GM23338 (cell line): Measurements from ENCODE around the gene RXRA. TPM values are rescaled to one million over a fixed set of nuclear protein-coding genes. Genes with fewer than 3 reads are reported as not detected.

Source experiments
- ATAC-seq: fragments of 200-7000 bp; cut with Tn5 transposase; 3 replicates; pipeline ENCODE4 v1.9.1; 2020
- DNase-seq: peaks from one replicate; pipeline ENCODE4 v3.0.0-alpha.2; 2015; ENCODE audit warnings: low spot score
- H2AFZ ChIP-seq: fragments of 200-600 bp; sonication (generic); 2 replicates; pipeline ENCODE4 v1.8.0; 2016; ENCODE audit warnings: antibody characterized with exemption, mild to moderate bottlenecking, moderate library complexity
- H3F3A ChIP-seq: fragments of 200-600 bp; sonication (generic); replicated peaks from 2 replicates; pipeline ENCODE4 v1.8.0; 2017; ENCODE audit warnings: antibody characterized with exemption, mixed run types, low read depth
- H3K27ac ChIP-seq: fragments of 200-600 bp; sonication (generic); 2 replicates; pipeline ENCODE4 v1.6.1; 2016; ENCODE audit warnings: low read depth
- H3K27me3 ChIP-seq: fragments of 200-600 bp; sonication (generic); 2 replicates; pipeline ENCODE4 v1.8.0; 2016; ENCODE audit warnings: mild to moderate bottlenecking, mixed run types, moderate library complexity; ENCODE audit not compliant: insufficient read depth
- H3K36me3 ChIP-seq: fragments of 200-600 bp; sonication (generic); 2 replicates; pipeline ENCODE4 v1.8.0; 2016; ENCODE audit warnings: mild to moderate bottlenecking; ENCODE audit not compliant: insufficient read depth
- H3K4me1 ChIP-seq: fragments of 200-600 bp; sonication (generic); 2 replicates; pipeline ENCODE4 v1.8.0; 2016; ENCODE audit warnings: mild to moderate bottlenecking, moderate library complexity; ENCODE audit not compliant: insufficient read depth
- H3K4me2 ChIP-seq: fragments of 200-600 bp; sonication (generic); 2 replicates; pipeline ENCODE4 v1.7.1; 2017; ENCODE audit warnings: mixed run types
- H3K4me3 ChIP-seq: fragments of 200-600 bp; sonication (generic); 2 replicates; pipeline ENCODE4 v1.6.1; 2016; ENCODE audit warnings: mixed run types
- H3K79me2 ChIP-seq: fragments of 200-600 bp; sonication (generic); replicated peaks from 2 replicates; pipeline ENCODE4 v1.8.0; 2017; ENCODE audit warnings: mild to moderate bottlenecking; ENCODE audit not compliant: insufficient read depth
- H3K9me2 ChIP-seq: fragments of 200-600 bp; sonication (generic); 2 replicates; pipeline ENCODE4 v1.8.0; 2017; ENCODE audit not compliant: insufficient read depth
- H4K20me1 ChIP-seq: fragments of 200-600 bp; sonication (generic); replicated peaks from 2 replicates; pipeline ENCODE4 v1.8.0; 2017; ENCODE audit warnings: mild to moderate bottlenecking; ENCODE audit not compliant: insufficient read depth
- H3K27ac Mint-ChIP-seq: 2 replicates; pipeline ENCODE4 v1.8.0; 2020; ENCODE audit warnings: inconsistent platforms, mild to moderate bottlenecking, moderate library complexity, mixed read lengths
- H3K27me3 Mint-ChIP-seq: 3 replicates; pipeline ENCODE4 v1.8.0; 2022; ENCODE audit warnings: low read depth, mild to moderate bottlenecking, moderate library complexity, mixed read lengths, inconsistent platforms; ENCODE audit not compliant: insufficient read depth, poor library complexity
- H3K36me3 Mint-ChIP-seq: 3 replicates; pipeline ENCODE4 v1.8.0; 2021; ENCODE audit warnings: low read depth, mild to moderate bottlenecking, inconsistent platforms, moderate library complexity, mixed read lengths
- H3K4me1 Mint-ChIP-seq: 3 replicates; pipeline ENCODE4 v1.8.0; 2020; ENCODE audit warnings: mild to moderate bottlenecking, inconsistent platforms, mixed read lengths
- H3K4me3 Mint-ChIP-seq: 3 replicates; pipeline ENCODE4 v1.8.0; 2021; ENCODE audit warnings: moderate library complexity, mild to moderate bottlenecking, inconsistent platforms, mixed read lengths
- H3K9me3 Mint-ChIP-seq: 3 replicates; pipeline ENCODE4 v1.8.0; 2020; ENCODE audit warnings: moderate library complexity, mild to moderate bottlenecking, inconsistent platforms, mixed read lengths
- CREB1 ChIP-seq: fragments of 250-450 bp; sonication (Bioruptor Pico); IDR thresholded peaks from 2 replicates; pipeline ENCODE4 v1.5.0; 2020; ENCODE audit warnings: low read depth, mild to moderate bottlenecking, moderate library complexity
- JUNB ChIP-seq: IDR thresholded peaks from one replicate; pipeline ENCODE4 v1.6.1; 2016; ENCODE audit warnings: antibody characterized with exemption; ENCODE audit not compliant: unreplicated experiment
- NANOG ChIP-seq: IDR thresholded peaks from 2 replicates; pipeline ENCODE4 v1.6.1; 2016; ENCODE audit warnings: antibody characterized with exemption, borderline replicate concordance
- POLR2AphosphoS5 ChIP-seq: IDR thresholded peaks from 2 replicates; pipeline ENCODE4 v1.6.1; 2016; ENCODE audit warnings: antibody characterized with exemption, low read depth
- STAT1 ChIP-seq: IDR thresholded peaks from one replicate; pipeline ENCODE4 v1.6.1; 2016; ENCODE audit warnings: antibody characterized with exemption; ENCODE audit not compliant: unreplicated experiment
- ZNF114 ChIP-seq: fragments of 250-450 bp; sonication (Bioruptor Pico); IDR thresholded peaks from 2 replicates; pipeline ENCODE4 v1.5.0; 2020; ENCODE audit warnings: mild to moderate bottlenecking, moderate library complexity
- ZNF331 ChIP-seq: fragments of 250-450 bp; sonication (Bioruptor Pico); IDR thresholded peaks from 2 replicates; pipeline ENCODE4 v1.5.0; 2020; ENCODE audit warnings: low read depth, mild to moderate bottlenecking, moderate library complexity
- polyA plus RNA-seq: library from polyadenylated mRNA; unstranded; fragments of >200 nt; fragmentation: Nextera tagmentation; extraction: Ambion mirVana; gene quantifications from 2 replicates; pipeline ENCODE4 v1.2.1, GENCODE V29; 2016
- total RNA-seq: library from RNA; depleted of rRNA; stranded (reverse); fragments of >200 nt; shearing (Covaris generic); gene quantifications from 2 replicates; pipeline ENCODE4 v1.2.3, GENCODE V29; 2014
- TF ChIP-seq, protein P1 (sequence below): fragments of 250-450 bp; sonication (Bioruptor Pico); IDR thresholded peaks from 2 replicates; pipeline ENCODE4 v1.5.0; 2020; ENCODE audit warnings: mild to moderate bottlenecking, moderate library complexity
- TF ChIP-seq, protein P2 (sequence below): IDR thresholded peaks from one replicate; pipeline ENCODE4 v1.6.1; 2018; ENCODE audit warnings: antibody characterized with exemption; ENCODE audit not compliant: unreplicated experiment
- TF ChIP-seq, protein P3 (sequence below): IDR thresholded peaks from 2 replicates; pipeline ENCODE4 v1.6.1; 2016; ENCODE audit warnings: antibody characterized with exemption
- TF ChIP-seq, protein P4 (sequence below), 2 experiments: fragments of 200-600 bp in 1 of 2; sonication (generic) in 1 of 2; conservative IDR thresholded peaks; 2 replicates each; pipeline versions ENCODE4 v1.5.1 to v1.6.1; 2016 to 2017; ENCODE audit warnings: antibody characterized with exemption in 2 of 2, low read depth in 2 of 2, mild to moderate bottlenecking in 2 of 2, moderate library complexity in 1 of 2

Gene RXRA
- total and polyA plus RNA-seq, 2 experiments from 2014 or later: 4.9 to 17.9 TPM

DNA sequence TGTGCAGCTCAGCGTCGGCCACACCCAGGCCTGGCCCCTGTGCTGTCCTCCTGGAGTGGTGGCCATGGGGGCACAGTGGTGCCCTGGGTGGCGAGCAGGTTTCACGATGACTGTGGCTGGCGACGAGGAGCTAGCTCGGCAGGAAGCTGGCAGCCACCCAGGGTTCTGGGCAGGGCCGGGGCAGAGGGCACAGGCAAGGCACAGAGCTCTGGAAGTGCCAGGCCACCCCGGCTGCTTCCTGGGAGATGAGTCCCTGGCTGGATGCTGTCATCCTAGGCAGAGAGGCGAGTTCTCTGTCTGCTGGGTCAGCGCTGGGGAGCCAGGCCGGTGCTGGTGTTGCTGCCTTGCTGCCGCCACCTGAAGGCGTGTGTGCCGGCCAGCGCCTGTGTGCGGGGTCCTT lies 51.7 kb downstream of the RXRA start:
- peaks cover 69% of the 10 kb centered on the region for H3K79me2 ChIP-seq
- Mint-ChIP-seq H3K9me3 (no peaks in the 10 kb centered on the region), H3K36me3 (no peaks in the 10 kb centered on the region)

More for the DNA sequence above, 51.7 kb downstream of the RXRA start:
- Histone ChIP-seq H2AFZ (no peak overlapping the region), H3K27me3 (no peaks in the 10 kb centered on the region), H3K27ac (no peak overlapping the region), H3K4me2 (no peak overlapping the region), H3K4me3 (no peak overlapping the region), H3K36me3 (no peaks in the 10 kb centered on the region), H3F3A (no peaks in the 10 kb centered on the region), H3K9me2 (no peaks in the 10 kb centered on the region), H3K4me1 (no peaks in the 10 kb centered on the region), H4K20me1 (no peaks in the 10 kb centered on the region; the same call in 1 of the 2 replicates)
- peaks cover 6% of the 10 kb centered on the region for H3K27me3 Mint-ChIP-seq
- H3K4me1 Mint-ChIP-seq: peaks cover 23% of the 10 kb centered on the region
- no peak overlapping the region for H3K27ac Mint-ChIP-seq
- TF ChIP-seq NANOG (no peak), JUNB (no peak), ZNF331 (CRISPR knock-in tag) (no peak), POLR2AphosphoS5 (no peak), CREB1 (CRISPR knock-in tag) (no peak), STAT1 (no peak), ZNF114 (no peak)
- TF ChIP-seq, protein P1, sequence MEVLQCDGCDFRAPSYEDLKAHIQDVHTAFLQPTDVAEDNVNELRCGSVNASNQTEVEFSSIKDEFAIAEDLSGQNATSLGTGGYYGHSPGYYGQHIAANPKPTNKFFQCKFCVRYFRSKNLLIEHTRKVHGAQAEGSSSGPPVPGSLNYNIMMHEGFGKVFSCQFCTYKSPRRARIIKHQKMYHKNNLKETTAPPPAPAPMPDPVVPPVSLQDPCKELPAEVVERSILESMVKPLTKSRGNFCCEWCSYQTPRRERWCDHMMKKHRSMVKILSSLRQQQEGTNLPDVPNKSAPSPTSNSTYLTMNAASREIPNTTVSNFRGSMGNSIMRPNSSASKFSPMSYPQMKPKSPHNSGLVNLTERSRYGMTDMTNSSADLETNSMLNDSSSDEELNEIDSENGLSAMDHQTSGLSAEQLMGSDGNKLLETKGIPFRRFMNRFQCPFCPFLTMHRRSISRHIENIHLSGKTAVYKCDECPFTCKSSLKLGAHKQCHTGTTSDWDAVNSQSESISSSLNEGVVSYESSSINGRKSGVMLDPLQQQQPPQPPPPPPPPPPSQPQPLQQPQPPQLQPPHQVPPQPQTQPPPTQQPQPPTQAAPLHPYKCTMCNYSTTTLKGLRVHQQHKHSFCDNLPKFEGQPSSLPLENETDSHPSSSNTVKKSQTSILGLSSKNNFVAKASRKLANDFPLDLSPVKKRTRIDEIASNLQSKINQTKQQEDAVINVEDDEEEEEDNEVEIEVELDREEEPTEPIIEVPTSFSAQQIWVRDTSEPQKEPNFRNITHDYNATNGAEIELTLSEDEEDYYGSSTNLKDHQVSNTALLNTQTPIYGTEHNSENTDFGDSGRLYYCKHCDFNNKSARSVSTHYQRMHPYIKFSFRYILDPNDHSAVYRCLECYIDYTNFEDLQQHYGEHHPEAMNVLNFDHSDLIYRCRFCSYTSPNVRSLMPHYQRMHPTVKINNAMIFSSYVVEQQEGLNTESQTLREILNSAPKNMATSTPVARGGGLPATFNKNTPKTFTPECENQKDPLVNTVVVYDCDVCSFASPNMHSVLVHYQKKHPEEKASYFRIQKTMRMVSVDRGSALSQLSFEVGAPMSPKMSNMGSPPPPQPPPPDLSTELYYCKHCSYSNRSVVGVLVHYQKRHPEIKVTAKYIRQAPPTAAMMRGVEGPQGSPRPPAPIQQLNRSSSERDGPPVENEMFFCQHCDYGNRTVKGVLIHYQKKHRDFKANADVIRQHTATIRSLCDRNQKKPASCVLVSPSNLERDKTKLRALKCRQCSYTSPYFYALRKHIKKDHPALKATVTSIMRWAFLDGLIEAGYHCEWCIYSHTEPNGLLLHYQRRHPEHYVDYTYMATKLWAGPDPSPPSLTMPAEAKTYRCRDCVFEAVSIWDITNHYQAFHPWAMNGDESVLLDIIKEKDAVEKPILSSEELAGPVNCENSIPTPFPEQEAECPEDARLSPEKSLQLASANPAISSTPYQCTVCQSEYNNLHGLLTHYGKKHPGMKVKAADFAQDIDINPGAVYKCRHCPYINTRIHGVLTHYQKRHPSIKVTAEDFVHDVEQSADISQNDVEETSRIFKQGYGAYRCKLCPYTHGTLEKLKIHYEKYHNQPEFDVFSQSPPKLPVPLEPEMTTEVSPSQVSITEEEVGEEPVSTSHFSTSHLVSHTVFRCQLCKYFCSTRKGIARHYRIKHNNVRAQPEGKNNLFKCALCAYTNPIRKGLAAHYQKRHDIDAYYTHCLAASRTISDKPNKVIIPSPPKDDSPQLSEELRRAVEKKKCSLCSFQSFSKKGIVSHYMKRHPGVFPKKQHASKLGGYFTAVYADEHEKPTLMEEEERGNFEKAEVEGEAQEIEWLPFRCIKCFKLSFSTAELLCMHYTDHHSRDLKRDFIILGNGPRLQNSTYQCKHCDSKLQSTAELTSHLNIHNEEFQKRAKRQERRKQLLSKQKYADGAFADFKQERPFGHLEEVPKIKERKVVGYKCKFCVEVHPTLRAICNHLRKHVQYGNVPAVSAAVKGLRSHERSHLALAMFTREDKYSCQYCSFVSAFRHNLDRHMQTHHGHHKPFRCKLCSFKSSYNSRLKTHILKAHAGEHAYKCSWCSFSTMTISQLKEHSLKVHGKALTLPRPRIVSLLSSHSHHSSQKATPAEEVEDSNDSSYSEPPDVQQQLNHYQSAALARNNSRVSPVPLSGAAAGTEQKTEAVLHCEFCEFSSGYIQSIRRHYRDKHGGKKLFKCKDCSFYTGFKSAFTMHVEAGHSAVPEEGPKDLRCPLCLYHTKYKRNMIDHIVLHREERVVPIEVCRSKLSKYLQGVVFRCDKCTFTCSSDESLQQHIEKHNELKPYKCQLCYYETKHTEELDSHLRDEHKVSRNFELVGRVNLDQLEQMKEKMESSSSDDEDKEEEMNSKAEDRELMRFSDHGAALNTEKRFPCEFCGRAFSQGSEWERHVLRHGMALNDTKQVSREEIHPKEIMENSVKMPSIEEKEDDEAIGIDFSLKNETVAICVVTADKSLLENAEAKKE: no peak
- TF ChIP-seq, protein P2, sequence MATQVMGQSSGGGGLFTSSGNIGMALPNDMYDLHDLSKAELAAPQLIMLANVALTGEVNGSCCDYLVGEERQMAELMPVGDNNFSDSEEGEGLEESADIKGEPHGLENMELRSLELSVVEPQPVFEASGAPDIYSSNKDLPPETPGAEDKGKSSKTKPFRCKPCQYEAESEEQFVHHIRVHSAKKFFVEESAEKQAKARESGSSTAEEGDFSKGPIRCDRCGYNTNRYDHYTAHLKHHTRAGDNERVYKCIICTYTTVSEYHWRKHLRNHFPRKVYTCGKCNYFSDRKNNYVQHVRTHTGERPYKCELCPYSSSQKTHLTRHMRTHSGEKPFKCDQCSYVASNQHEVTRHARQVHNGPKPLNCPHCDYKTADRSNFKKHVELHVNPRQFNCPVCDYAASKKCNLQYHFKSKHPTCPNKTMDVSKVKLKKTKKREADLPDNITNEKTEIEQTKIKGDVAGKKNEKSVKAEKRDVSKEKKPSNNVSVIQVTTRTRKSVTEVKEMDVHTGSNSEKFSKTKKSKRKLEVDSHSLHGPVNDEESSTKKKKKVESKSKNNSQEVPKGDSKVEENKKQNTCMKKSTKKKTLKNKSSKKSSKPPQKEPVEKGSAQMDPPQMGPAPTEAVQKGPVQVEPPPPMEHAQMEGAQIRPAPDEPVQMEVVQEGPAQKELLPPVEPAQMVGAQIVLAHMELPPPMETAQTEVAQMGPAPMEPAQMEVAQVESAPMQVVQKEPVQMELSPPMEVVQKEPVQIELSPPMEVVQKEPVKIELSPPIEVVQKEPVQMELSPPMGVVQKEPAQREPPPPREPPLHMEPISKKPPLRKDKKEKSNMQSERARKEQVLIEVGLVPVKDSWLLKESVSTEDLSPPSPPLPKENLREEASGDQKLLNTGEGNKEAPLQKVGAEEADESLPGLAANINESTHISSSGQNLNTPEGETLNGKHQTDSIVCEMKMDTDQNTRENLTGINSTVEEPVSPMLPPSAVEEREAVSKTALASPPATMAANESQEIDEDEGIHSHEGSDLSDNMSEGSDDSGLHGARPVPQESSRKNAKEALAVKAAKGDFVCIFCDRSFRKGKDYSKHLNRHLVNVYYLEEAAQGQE: no peak
- TF ChIP-seq, protein P3, sequence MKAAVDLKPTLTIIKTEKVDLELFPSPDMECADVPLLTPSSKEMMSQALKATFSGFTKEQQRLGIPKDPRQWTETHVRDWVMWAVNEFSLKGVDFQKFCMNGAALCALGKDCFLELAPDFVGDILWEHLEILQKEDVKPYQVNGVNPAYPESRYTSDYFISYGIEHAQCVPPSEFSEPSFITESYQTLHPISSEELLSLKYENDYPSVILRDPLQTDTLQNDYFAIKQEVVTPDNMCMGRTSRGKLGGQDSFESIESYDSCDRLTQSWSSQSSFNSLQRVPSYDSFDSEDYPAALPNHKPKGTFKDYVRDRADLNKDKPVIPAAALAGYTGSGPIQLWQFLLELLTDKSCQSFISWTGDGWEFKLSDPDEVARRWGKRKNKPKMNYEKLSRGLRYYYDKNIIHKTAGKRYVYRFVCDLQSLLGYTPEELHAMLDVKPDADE: no peak
- TF ChIP-seq, protein P4, sequence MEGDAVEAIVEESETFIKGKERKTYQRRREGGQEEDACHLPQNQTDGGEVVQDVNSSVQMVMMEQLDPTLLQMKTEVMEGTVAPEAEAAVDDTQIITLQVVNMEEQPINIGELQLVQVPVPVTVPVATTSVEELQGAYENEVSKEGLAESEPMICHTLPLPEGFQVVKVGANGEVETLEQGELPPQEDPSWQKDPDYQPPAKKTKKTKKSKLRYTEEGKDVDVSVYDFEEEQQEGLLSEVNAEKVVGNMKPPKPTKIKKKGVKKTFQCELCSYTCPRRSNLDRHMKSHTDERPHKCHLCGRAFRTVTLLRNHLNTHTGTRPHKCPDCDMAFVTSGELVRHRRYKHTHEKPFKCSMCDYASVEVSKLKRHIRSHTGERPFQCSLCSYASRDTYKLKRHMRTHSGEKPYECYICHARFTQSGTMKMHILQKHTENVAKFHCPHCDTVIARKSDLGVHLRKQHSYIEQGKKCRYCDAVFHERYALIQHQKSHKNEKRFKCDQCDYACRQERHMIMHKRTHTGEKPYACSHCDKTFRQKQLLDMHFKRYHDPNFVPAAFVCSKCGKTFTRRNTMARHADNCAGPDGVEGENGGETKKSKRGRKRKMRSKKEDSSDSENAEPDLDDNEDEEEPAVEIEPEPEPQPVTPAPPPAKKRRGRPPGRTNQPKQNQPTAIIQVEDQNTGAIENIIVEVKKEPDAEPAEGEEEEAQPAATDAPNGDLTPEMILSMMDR (conservative IDR thresholded peaks at IDR 0.05; ENCODE audit: low read depth in 2 of 2): no peak
- ATAC-seq: no peak
- H3K4me3 Mint-ChIP-seq: no peak overlapping the region
- DNase-seq: no peak
